Kidney epithelial cell (primary cell): ENCODE measurements around the gene PCNX1. TPM values are rescaled to one million over a fixed set of nuclear protein-coding genes. Genes with fewer than 3 reads are reported as not detected.
"Not testable (repeated sequence)": the region's sequence is repeated elsewhere in the genome, so short reads cannot be mapped to it uniquely, and the experiment has no call there.

ENCODE experiments used
- DNase-seq: peaks from one replicate; pipeline ENCODE4 v3.0.0-alpha.2; 2010; ENCODE audit warnings: low read depth
- H3K27me3 ChIP-seq: 2 replicates; pipeline ENCODE4 v1.6.0; 2011; ENCODE audit warnings: low read length; ENCODE audit not compliant: control insufficient read depth, insufficient read depth
- H3K36me3 ChIP-seq: 2 replicates; pipeline ENCODE4 v1.5.1; 2011; ENCODE audit warnings: low read length; ENCODE audit not compliant: control insufficient read depth, insufficient read depth
- H3K4me3 ChIP-seq: 2 replicates; pipeline ENCODE4 v1.5.1; 2011; ENCODE audit warnings: low read depth, mild to moderate bottlenecking, control low read depth, low read length
- total RNA-seq: library from RNA; depleted of rRNA; stranded (reverse); fragments of >200 nt; gene quantifications from 2 replicates; pipeline ENCODE4 v1.2.3, GENCODE V29; 2015
- TF ChIP-seq, protein P1 (sequence below): IDR thresholded peaks from 2 replicates; pipeline ENCODE4 v1.5.1; 2011; ENCODE audit warnings: mild to moderate bottlenecking, moderate library complexity, low read length, control low read depth, inconsistent platforms; ENCODE audit not compliant: insufficient read depth, poor library complexity, severe bottlenecking

PCNX1 gene
- total RNA-seq, 1 donor from 2014 or later = 26.9 TPM

DNA sequence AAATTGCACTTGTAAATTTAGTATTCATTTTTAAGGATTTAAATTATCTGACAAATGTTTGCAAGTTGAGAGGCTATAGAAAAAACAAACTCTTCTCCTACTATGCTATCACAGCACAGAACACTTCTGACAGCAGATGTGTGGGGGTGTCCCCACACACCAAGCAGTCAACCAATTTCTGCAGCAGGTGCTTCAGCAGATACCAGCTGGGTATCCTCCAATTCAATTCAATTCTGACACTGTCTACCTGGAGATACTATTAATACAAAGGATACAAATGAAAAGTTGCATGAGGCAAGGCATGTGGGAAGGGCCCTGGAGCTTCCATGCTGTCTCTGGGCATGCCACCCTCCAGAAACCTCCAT is 35.1 kb downstream of the PCNX1 start:
- H3K36me3 ChIP-seq = peaks cover 1% of the 10 kb centered on the region
- DNase-seq = no peak
- H3K4me3 ChIP-seq = no peak overlapping the region
- TF ChIP-seq, protein P1, sequence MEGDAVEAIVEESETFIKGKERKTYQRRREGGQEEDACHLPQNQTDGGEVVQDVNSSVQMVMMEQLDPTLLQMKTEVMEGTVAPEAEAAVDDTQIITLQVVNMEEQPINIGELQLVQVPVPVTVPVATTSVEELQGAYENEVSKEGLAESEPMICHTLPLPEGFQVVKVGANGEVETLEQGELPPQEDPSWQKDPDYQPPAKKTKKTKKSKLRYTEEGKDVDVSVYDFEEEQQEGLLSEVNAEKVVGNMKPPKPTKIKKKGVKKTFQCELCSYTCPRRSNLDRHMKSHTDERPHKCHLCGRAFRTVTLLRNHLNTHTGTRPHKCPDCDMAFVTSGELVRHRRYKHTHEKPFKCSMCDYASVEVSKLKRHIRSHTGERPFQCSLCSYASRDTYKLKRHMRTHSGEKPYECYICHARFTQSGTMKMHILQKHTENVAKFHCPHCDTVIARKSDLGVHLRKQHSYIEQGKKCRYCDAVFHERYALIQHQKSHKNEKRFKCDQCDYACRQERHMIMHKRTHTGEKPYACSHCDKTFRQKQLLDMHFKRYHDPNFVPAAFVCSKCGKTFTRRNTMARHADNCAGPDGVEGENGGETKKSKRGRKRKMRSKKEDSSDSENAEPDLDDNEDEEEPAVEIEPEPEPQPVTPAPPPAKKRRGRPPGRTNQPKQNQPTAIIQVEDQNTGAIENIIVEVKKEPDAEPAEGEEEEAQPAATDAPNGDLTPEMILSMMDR = no peak
- H3K27me3 ChIP-seq = no peaks in the 10 kb centered on the region

DNA sequence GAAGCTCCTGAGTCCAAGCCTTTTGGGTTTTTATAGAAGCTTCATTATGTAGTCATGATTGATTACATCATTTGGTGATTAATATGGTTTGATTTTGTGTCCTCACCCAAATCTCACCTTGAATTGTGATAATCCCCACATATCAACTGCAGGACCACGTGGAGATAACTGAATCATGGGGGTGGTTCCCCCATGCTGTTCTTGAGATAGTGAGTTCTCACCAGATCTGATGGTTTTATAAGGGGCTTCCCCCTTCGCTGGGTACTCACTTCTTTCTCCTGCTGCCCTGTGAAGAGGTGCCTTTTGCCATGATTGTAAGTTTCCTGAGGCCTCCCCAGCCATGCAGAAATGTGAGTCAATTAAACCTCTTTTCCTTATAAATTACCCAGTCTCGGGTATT is 35.5 kb downstream of the PCNX1 start:
- not testable (repeated sequence) for H3K27me3 ChIP-seq, H3K4me3 ChIP-seq, H3K36me3 ChIP-seq, DNase-seq

DNA sequence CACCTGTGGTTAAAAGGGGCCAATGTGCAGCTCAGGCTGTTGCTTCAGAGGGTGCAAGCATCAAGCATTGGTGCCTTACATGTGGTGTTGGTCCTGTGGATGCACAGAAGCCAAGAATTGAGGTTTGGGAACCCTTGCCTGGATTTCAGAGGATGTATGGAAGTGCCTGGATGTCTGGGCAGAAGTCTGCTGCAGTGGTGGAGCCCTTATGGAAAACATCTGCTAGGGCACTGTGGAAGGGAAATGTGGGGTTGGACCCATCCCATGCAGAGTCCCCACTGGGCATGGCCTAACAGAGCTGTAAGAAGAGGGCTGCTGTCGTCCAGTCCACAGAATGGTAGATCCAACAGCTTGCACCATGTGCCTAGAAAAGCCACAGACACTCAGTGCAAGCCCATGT is 36.6 kb downstream of the PCNX1 start:
- DNase-seq = no peak
- peaks cover 1% of the 10 kb centered on the region for H3K36me3 ChIP-seq
- no peak overlapping the region for H3K4me3 ChIP-seq
- no peaks in the 10 kb centered on the region for H3K27me3 ChIP-seq
- TF ChIP-seq, protein P1 = no peak

DNA sequence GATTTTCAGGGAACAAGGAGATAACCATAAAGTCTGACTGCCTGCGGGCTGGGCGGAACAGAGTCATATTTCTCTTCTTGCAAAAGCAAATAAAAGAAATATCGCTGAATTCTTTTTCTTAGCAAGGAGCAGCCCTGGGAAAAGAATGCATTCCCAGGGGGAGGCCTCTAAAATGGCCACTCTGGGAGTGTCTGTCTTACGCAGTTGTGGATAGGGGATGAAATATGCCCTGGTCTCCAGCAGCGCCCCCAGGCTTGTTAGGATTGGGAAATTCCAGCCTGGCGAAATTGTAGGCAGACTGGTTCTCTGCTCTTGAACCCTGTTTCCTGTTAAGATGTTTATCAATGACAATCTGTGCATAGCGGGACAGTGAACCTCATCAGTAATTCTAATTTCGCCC is 40.5 kb downstream of the PCNX1 start:
- Histone ChIP-seq H3K36me3 (no peaks in the 10 kb centered on the region), H3K27me3 (no peaks in the 10 kb centered on the region), H3K4me3 (no peak overlapping the region)
- DNase-seq = no peak
- TF ChIP-seq, protein P1 = no peak

DNA sequence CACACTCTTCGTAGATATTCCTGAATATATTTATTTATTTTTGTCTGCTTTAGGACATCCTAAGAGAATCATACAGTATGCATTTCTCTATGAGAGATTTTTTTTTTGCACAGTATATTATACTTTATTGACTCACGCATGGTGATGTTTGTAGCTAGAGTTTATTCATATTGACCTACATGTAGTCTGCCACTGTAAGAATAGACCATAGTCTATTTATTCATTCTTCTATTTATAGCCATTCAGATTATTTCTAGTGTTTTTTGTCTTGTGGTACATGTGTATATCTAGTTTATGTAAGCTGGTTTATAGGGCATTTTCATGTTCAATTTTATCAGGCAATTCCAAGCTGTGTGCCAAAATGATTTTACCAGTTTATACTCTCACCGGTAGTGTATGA is 45.2 kb downstream of the PCNX1 start:
- Histone ChIP-seq H3K36me3 (no peaks in the 10 kb centered on the region), H3K27me3 (no peaks in the 10 kb centered on the region), H3K4me3 (no peak overlapping the region)
- TF ChIP-seq, protein P1 = no peak
- DNase-seq = no peak

DNA sequence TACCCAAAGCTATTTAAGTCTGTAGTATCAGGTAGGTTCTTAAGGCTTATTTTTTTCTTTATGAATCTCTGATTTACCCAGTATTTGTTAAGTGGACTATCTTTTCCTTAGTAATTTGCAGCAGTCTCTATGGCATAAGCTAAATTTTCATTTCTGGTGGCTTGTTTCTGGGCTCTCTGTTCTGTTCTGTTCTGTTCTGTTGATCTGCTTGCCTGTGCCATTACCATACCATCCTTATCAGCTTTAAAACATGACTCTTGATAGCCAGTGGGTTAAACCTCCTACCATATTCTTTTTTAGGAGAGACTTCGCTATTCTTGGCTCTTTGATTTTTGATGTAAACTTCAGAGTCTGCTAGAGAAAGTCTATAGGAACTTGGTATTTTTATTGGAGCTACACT is 46.8 kb downstream of the PCNX1 start:
- TF ChIP-seq, protein P1 = no peak
- Histone ChIP-seq H3K36me3 (no peaks in the 10 kb centered on the region), H3K27me3 (no peaks in the 10 kb centered on the region), H3K4me3 (no peak overlapping the region)
- no peak for DNase-seq
